ENCODE data around the gene EFHC1.

EFHC1 gene

DNA sequence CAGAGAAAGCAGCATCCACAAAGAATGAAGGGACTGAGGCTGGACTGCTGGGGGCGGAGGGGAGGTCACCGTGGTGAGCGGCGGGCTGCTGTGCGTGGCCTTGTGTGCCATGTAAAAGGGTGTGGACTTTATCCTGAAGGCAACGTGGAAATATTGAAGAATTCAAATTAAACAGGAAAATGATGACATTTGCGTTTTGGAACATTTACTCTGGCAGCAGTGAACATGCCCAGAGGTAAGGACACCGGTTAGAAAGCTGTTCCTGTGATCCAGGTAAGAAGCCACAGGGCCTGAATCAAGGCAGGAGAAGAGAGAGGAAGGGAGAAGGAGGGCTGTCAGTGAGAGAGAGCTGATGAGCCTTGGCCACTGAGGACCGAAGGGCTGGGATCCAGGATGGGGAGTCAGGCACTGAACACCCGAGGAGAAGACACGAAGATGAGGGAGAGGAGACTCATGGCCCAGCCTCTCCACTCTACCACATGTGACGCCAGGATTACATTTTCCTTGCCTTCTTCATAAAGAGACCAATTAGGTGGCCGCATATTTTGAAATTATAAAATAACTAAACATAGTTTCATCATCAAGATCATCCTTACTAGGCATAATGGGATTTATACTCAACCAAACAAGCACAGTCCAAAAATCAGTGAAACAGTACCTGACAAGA is 98.3 kb downstream of the EFHC1 start:
- DNase-seq (ENCODE audit: low spot score), result no peak

GRCh38 chr6:52519618-52520017 is 99.5 kb downstream of the EFHC1 start:
- no peak for DNase-seq (ENCODE audit: low spot score)

GRCh38 chr6:52522151-52522626 is 102.0 kb downstream of the EFHC1 start:
- DNase-seq (ENCODE audit: low spot score), result no peak

GRCh38 chr6:52522655-52523054 is 102.5 kb downstream of the EFHC1 start:
- no peak for DNase-seq (ENCODE audit: low spot score)

- DNase-seq (ENCODE audit: low spot score), result no peak
These were observed 103.4 kb downstream of the EFHC1 start for GRCh38 chr6:52523378-52524142.

DNA sequence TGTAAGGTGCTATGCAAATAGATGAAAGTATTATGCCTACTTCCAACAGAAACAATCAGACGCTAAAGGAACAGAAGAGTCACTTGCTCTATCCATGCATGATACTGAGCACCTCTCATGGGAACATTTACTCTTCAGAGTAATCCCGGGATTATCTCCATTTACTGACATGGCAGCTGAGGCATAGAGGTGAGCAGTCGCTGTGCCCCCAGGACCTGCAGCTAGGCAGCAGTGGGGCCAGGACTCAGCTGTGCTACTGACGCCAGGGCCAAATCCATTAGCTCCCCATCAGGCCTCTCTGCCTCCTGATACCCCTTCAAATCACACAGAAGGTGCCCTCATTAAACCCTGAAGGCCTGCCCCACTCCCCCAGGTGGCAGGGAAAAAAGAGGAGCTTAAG is 104.8 kb downstream of the EFHC1 start:
- DNase-seq (ENCODE audit: low spot score), result no peak

GRCh38 chr6:52526634-52527033 is 106.5 kb downstream of the EFHC1 start:
- no peak for DNase-seq (ENCODE audit: low spot score)

- DNase-seq (ENCODE audit: low spot score), result no peak
These were observed 107.3 kb downstream of the EFHC1 start for GRCh38 chr6:52527436-52527835.

DNA sequence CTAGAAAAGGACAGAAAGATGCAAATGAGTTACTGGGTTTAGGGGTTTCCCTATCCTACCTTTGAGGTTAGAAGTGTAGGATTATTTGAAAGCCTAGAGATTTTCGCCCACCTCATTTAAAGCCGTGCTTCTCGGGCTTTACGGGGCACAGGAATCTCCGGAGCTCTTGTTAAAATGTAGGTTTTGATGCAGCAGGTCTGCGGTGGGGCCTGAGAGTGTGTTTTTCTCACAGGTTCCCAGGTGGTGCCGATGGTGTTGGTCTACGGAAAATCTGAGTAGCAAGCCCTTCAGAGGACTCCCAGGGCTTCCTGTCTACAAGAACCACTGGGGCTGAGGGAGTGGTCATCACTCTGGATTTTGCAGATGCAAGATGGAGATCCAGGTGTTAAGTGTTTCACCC is 109.2 kb downstream of the EFHC1 start:
- DNase-seq (ENCODE audit: low spot score), result no peak

DNA sequence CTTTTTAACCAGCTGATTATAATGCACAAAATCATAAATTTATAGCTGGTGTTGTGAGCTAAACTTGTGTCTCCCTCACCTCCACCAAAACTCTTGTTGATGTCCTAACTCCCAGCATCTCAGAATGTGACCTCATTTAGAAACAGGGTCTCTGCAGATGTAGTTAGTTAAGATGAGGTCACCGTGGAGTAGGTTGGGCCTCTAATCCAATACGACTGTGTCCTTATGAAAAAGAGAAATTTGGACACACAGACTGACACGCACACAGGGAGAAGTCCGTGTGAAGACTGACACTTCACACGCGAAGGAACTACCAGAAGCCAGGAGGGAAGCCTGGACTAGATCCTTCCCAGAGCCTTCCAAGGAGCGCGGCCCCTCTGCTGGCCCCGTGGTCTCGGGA is 110.2 kb downstream of the EFHC1 start:
- no peak for DNase-seq (ENCODE audit: low spot score)

DNA sequence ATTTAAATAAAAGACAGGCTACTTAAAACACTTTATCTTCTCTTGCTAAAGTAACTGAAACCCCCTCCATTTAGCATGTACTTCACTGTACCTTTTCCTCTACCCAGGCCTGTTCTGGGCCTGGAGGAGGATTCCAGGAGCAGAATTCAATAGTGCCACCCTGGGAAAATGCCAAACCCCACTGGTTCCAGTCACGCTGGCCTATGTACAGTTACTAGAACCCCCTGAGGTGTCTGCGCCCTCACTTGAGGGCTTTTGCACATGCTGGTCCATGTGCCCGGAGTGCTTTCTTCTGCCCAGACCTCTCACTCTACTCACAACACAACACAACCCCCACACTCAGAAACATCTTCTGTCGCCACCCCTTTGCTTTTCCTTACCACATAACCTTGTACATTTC is 111.3 kb downstream of the EFHC1 start:
- no peak for DNase-seq (ENCODE audit: low spot score)

GRCh38 chr6:52531834-52532233 is 111.7 kb downstream of the EFHC1 start:
- DNase-seq (ENCODE audit: low spot score), result no peak

DNA sequence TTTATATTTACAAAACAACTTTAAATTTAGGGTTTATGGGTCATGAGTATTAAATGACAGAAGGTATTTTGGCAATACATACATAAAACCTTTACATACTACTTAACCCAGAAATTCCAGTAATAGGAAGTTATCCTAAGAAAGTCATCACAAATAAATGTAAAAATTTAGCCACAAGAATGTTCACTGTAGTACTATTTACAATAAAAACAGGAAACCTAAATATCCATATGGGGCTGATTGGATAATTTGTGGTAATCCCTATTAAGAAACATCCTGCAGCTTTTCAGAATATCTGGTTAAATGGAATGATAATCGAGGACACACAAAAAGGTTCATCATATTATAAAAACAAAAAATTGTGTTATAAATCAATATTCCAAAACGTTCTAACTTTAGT is 112.3 kb downstream of the EFHC1 start:
- no peak for DNase-seq (ENCODE audit: low spot score)

DNA sequence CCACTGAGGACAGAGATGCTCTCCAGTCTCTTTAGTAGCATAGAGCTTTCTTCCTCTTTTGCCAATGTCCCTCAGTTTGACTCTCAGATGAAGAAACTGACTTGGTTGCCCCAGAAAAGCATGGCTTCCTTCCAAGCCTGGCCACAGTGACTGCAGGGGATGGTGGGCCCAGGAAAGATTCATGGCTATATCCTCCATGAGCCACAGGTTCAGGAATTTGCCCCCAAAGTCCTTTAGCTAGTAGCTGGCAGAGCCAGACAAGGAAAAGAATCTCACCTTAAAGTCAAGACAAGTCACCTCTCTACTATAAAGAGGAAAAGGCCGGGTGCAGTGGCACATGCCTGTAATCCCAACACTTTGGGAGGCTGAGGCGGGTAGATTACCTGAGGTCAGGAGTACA is 113.3 kb downstream of the EFHC1 start:
- DNase-seq (ENCODE audit: low spot score), result no peak

GRCh38 chr6:52534363-52534762 is 114.2 kb downstream of the EFHC1 start:
- DNase-seq (ENCODE audit: low spot score), result no peak

GRCh38 chr6:52534966-52535390 is 114.8 kb downstream of the EFHC1 start:
- DNase-seq (ENCODE audit: low spot score), result no peak

DNA sequence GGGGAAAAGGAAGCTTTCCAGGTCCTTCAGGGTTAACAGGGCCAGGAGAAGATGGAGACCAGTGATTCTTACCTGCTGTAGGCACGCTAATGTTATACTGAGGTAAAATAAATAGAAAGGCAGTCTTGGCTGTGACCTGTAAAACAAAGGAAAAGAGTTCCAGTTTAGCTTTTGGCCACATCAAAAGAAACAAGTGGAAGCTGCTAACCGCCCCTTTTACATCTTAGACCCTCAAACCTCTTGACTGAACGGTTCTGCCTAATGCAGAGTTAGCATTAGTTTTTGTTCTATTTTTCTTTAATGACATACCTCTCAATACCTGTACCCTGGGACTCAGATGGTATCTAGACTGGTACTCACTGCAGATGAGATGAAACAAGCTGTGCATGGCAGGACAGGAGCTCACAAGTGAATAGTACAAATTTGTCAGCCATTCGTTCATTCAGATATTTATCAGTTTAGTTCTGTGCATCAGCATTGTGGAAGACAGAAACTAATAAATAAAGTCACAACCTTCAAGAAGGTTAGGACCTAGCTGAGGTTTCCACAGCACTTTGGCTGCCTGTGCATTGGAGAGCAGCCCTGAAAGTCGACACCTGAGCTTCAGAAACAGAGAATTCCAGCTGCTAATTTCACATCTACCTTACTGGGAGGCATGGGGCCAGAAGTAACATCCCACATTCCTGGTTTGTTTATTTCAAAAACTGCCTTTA is 115.7 kb downstream of the EFHC1 start:
- no peak for DNase-seq (ENCODE audit: low spot score)

DNA sequence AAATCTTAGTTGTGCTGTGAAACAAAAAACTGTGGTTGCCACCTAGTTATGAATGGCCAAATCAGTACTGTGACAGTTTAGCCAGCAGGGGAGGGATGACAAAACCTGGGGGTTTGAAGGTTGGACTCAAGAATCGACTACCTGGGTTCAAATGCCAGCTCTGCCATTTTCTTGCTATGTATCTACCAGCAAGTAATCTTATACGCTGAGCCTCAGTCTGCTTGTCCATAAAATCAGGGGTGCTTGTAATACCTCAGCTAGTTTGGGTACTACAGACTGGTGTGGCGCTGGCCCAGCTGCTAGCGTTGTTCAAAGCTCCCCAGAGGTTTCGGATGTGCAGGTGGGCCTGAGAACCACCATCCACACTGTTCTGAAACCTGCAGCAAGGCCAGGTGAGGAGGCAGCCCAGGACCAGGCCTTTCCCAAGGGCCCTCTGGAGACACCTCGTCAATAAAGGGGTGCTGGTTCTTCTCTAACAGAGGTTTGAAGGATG is 116.3 kb downstream of the EFHC1 start:
- no peak for DNase-seq (ENCODE audit: low spot score)

GRCh38 chr6:52537001-52537753 is 117.0 kb downstream of the EFHC1 start:
- DNase-seq (ENCODE audit: low spot score), result no peak

GRCh38 chr6:52538252-52538900 is 118.2 kb downstream of the EFHC1 start:
- DNase-seq (ENCODE audit: low spot score), result no peak

- DNase-seq (ENCODE audit: low spot score), result no peak
These were observed 118.8 kb downstream of the EFHC1 start for GRCh38 chr6:52538901-52539354.
